ENCODE measurements around the gene SLC47A1. TPM values are rescaled to one million over a fixed set of nuclear protein-coding genes. Genes with fewer than 3 reads are reported as not detected.
"Not testable (repeated sequence)": the region's sequence is repeated elsewhere in the genome, so short reads cannot be mapped to it uniquely, and the experiment has no call there.

Gene SLC47A1
- total RNA-seq, 1 experiment from 2014 or later = 0.43 TPM

DNA sequence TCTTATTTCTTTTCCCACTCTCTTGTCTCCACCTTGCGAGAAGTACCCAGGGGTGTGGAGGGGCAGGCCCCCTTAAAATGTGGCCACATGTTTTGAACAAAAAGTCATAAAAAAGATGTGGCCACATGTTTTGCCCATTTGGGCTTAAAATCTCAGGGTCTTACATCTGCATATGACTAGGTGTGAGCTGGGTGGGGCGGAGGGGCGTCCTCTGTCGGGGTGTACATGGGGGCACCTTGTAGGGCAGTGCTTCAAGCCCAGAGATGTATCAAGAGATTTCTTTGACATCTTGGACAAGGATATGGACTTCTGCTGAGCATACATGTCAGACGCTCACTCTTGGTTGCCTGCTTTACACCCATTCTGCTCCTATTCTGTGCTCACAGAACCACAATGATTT, 13.0 kb upstream of the SLC47A1 start:
- H3K4me1 Mint-ChIP-seq (ENCODE audit: low read depth, unreplicated experiment) = peaks cover 22% of the 10 kb centered on the region
- H3K9me3 Mint-ChIP-seq (ENCODE audit: unreplicated experiment) = no peaks in the 10 kb centered on the region
- H3K9me3 ChIP-seq = no peaks in the 10 kb centered on the region
- H3K4me3 Mint-ChIP-seq (ENCODE audit: unreplicated experiment) = peak overlapping the region; percentile 66
- DNase-seq = no peak
- TF ChIP-seq, protein P1, sequence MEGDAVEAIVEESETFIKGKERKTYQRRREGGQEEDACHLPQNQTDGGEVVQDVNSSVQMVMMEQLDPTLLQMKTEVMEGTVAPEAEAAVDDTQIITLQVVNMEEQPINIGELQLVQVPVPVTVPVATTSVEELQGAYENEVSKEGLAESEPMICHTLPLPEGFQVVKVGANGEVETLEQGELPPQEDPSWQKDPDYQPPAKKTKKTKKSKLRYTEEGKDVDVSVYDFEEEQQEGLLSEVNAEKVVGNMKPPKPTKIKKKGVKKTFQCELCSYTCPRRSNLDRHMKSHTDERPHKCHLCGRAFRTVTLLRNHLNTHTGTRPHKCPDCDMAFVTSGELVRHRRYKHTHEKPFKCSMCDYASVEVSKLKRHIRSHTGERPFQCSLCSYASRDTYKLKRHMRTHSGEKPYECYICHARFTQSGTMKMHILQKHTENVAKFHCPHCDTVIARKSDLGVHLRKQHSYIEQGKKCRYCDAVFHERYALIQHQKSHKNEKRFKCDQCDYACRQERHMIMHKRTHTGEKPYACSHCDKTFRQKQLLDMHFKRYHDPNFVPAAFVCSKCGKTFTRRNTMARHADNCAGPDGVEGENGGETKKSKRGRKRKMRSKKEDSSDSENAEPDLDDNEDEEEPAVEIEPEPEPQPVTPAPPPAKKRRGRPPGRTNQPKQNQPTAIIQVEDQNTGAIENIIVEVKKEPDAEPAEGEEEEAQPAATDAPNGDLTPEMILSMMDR (IDR thresholded peaks at IDR 0.05; ENCODE audit: insufficient read depth in 1 of 2, low read depth in 1 of 2, low read length in 1 of 2, severe bottlenecking in 1 of 2, unreplicated experiment in 1 of 2) = no peak
- no peak overlapping the region for H3K4me3 ChIP-seq (ENCODE audit: low read depth, low read length)
- no peaks in the 10 kb centered on the region for H3K36me3 ChIP-seq (ENCODE audit: control insufficient read depth, insufficient read depth, low read length)
- no TSS peak for BruUV-seq (replicated peaks)
- no peaks in the 10 kb centered on the region for H3K27me3 Mint-ChIP-seq (ENCODE audit: insufficient read depth, unreplicated experiment)
- no peaks in the 10 kb centered on the region for H3K27me3 ChIP-seq (replicated peaks; ENCODE audit: control insufficient read depth, insufficient read depth, low read length)
- H3K36me3 Mint-ChIP-seq (ENCODE audit: insufficient read depth, unreplicated experiment) = no peaks in the 10 kb centered on the region
- intact Hi-C loops (cut with micrococcal nuclease; ENCODE audit: unreplicated experiment) = loop anchor here (2.0 kb wide), 1 partner anchor 18 kb away; no protein-coding TSS in a partner anchor
- ChIA-PET POLR2A (no interaction called here), CTCF (no interaction called here)
- H3K4me1 ChIP-seq = peaks cover 27% of the 10 kb centered on the region
- H3K27ac Mint-ChIP-seq (ENCODE audit: unreplicated experiment) = peak overlapping the region; percentile 58

DNA sequence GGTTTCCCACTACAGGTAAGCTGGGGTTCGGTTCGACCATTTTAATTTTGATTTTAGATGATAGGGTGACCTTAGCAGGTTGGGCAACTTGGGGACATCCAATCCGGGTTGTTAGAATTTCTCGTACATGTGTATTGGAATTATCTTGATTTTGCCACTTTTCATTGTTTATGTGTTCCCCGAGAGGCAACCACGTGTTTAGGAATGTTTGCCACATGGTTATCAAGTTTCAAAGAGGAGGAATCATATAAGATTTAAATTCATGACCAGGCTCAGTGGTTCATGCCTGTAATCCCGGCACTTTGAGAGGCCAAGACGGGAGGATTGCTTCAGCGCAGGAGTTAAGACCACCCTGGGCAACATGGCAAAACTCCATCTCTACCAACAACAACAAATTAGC, 10.0 kb upstream of the SLC47A1 start:
- no peak overlapping the region for H3K27ac Mint-ChIP-seq (ENCODE audit: unreplicated experiment)

DNA sequence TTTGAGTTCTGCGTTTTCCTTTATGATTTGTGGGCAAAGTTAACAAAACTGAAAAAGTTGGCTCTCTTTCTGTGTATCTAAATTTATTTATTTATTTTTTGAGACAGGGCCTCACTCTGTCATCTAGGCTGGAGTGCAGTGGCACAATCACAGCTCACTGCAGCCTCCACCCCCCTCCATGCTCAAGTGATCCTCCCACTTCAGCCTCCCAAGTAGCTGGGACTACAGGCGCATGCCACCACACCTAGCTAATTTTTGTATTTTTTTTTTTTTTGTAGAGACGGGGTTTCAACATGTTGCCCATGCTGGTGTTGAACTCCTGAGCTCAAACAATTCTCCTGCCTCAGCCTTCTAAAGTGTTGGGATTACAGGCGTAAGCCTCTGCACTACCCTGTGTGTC, 6.7 kb upstream of the SLC47A1 start:
- intact Hi-C loops (cut with micrococcal nuclease; ENCODE audit: unreplicated experiment); POLR2A ChIA-PET; H3K4me1 Mint-ChIP-seq (ENCODE audit: low read depth, unreplicated experiment); H3K36me3 ChIP-seq (ENCODE audit: control insufficient read depth, insufficient read depth, low read length); H3K9me3 ChIP-seq; H3K4me3 Mint-ChIP-seq (ENCODE audit: unreplicated experiment); CTCF ChIA-PET; H3K36me3 Mint-ChIP-seq (ENCODE audit: insufficient read depth, unreplicated experiment); DNase-seq; BruUV-seq (replicated peaks); H3K27me3 Mint-ChIP-seq (ENCODE audit: insufficient read depth, unreplicated experiment); H3K27ac Mint-ChIP-seq (ENCODE audit: unreplicated experiment); H3K9me3 Mint-ChIP-seq (ENCODE audit: unreplicated experiment); H3K4me1 ChIP-seq; H3K27me3 ChIP-seq (replicated peaks; ENCODE audit: control insufficient read depth, insufficient read depth, low read length); H3K4me3 ChIP-seq (ENCODE audit: low read depth, low read length): not testable (repeated sequence)

More for the DNA sequence above, 10.0 kb upstream of the SLC47A1 start:
- CTCF ChIA-PET = no interaction called here
- Mint-ChIP-seq H3K4me3 (ENCODE audit: unreplicated experiment) (no peak overlapping the region), H3K27me3 (ENCODE audit: insufficient read depth, unreplicated experiment) (peaks cover 3% of the 10 kb centered on the region), H3K9me3 (ENCODE audit: unreplicated experiment) (no peaks in the 10 kb centered on the region), H3K4me1 (ENCODE audit: low read depth, unreplicated experiment) (peaks cover 22% of the 10 kb centered on the region), H3K36me3 (ENCODE audit: insufficient read depth, unreplicated experiment) (no peaks in the 10 kb centered on the region)
- TF ChIP-seq, protein P1 (IDR thresholded peaks at IDR 0.05; ENCODE audit: insufficient read depth in 1 of 2, low read depth in 1 of 2, low read length in 1 of 2, severe bottlenecking in 1 of 2, unreplicated experiment in 1 of 2) = no peak
- Histone ChIP-seq H3K4me1 (peaks cover 23% of the 10 kb centered on the region), H3K9me3 (no peaks in the 10 kb centered on the region), H3K4me3 (ENCODE audit: low read depth, low read length) (no peak overlapping the region), H3K27me3 (replicated peaks; ENCODE audit: control insufficient read depth, insufficient read depth, low read length) (no peaks in the 10 kb centered on the region), H3K36me3 (ENCODE audit: control insufficient read depth, insufficient read depth, low read length) (no peaks in the 10 kb centered on the region)
- intact Hi-C loops (cut with micrococcal nuclease; ENCODE audit: unreplicated experiment) = no loop called here
- POLR2A ChIA-PET = no interaction called here
- no TSS peak for BruUV-seq (replicated peaks)
- DNase-seq = no peak
